Measurements from ENCODE around the gene NUAK1.

The NUAK1 gene

DNA sequence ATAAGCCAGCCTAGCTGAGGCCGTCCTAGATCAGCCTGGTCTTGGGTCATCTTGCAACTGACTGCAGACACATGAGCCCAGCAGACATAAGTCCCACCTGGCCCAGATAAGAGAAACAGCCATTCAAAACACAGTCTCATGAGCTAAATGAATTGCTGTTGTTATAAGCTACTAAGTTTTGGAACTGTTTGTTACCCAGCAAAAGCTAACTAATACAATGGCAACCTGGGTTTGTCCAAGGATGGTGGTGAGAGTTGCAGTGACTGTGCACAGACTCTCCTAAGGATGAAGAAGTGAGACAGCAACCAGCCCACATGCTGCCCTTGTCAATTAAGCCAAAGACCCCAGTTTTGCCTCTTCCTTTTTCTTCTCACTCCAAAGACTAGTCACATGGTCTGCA lies 22.2 kb upstream of the NUAK1 start:
- TF ChIP-seq CTCF (IDR thresholded peaks at IDR 0.05; ENCODE audit: insufficient read depth, low read length) = no peak
- no peak for TF ChIP-seq SPI1 (IDR thresholded peaks at IDR 0.05; ENCODE audit: borderline replicate concordance, low read depth)
- no peak for TF ChIP-seq REST (IDR thresholded peaks at IDR 0.05; ENCODE audit: insufficient replicate concordance, low read depth)
- no peak for DNase-seq (ENCODE audit: low read depth in 1 of 2, low spot score in 1 of 2)
- Histone ChIP-seq H3K27me3 (ENCODE audit: insufficient read depth, poor library complexity, severe bottlenecking) (no peaks in the 10 kb centered on the region), H3K27ac (replicated peaks) (no peak overlapping the region), H3K4me3 (replicated peaks; ENCODE audit: insufficient read depth, low read length) (no peak overlapping the region)

DNA sequence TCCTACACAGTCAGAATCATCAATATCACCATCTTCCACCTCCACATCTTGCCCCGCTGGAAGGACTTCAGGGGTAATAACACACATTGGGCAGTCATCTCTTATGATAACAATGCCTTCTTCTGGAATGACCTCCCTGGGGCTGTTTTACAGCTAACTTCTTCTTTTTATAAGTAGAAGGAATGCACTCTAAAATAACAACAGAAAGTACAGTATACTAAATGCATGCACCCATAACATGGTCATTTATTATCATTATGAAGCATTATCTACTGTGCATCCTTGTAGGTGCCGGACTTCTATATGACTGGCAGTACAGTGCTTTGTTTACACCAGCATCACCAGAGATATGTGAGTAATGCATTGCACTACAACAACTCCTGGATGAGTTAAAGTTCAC lies 19.0 kb upstream of the NUAK1 start:
- DNase-seq (ENCODE audit: low read depth in 1 of 2, low spot score in 1 of 2) = no peak
- TF ChIP-seq REST (IDR thresholded peaks at IDR 0.05; ENCODE audit: insufficient replicate concordance, low read depth) (no peak), CTCF (IDR thresholded peaks at IDR 0.05; ENCODE audit: insufficient read depth, low read length) (no peak), GABPA (IDR thresholded peaks at IDR 0.05; ENCODE audit: low read depth) (no peak), POLR2AphosphoS5 (IDR thresholded peaks at IDR 0.05; ENCODE audit: low read depth) (no peak), SPI1 (IDR thresholded peaks at IDR 0.05; ENCODE audit: borderline replicate concordance, low read depth) (no peak)

DNA sequence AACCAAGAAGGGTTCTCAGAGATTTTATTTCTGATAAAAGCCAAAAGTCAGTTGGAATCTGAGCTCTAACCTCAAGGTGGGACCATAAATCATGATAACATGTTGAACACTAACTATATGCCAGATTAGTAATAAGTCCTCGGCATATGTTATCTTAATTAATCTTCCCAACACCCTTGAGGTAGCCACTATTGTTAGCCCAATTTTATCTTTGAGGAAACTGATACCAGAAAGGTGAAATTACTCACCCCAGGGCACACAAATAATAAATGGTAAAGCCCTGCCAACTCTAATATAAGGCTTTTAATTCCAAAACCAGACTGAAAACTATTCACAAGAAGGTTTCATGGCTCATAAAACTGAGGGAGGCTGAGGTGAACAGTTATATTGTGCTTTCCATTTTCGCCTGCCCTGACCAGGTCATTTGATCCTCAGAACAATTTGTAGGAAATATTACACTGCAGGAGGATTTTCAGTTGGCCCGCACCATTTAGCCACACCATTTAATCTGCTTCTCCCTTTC lies 16.1 kb upstream of the NUAK1 start:
- Histone ChIP-seq H3K4me3 (replicated peaks; ENCODE audit: insufficient read depth, low read length) (no peak overlapping the region), H3K27ac (replicated peaks) (no peak overlapping the region), H3K27me3 (ENCODE audit: insufficient read depth, poor library complexity, severe bottlenecking) (no peaks in the 10 kb centered on the region)
- TF ChIP-seq CTCF (IDR thresholded peaks at IDR 0.05; ENCODE audit: insufficient read depth, low read length) = no peak
- DNase-seq (ENCODE audit: low read depth in 1 of 2, low spot score in 1 of 2) = no peak

More for the DNA sequence above, 19.0 kb upstream of the NUAK1 start:
- H3K4me3 ChIP-seq (replicated peaks; ENCODE audit: insufficient read depth, low read length) = no peak overlapping the region
- H3K27me3 ChIP-seq (ENCODE audit: insufficient read depth, poor library complexity, severe bottlenecking) = no peaks in the 10 kb centered on the region
- H3K27ac ChIP-seq (replicated peaks) = no peak overlapping the region

GRCh38 chr12:106152334-106152733 lies 13.6 kb upstream of the NUAK1 start:
- H3K4me3 ChIP-seq (replicated peaks; ENCODE audit: insufficient read depth, low read length) = no peak overlapping the region
- no peak overlapping the region for H3K27ac ChIP-seq (replicated peaks)
- TF ChIP-seq CTCF (IDR thresholded peaks at IDR 0.05; ENCODE audit: insufficient read depth, low read length) (no peak), SPI1 (IDR thresholded peaks at IDR 0.05; ENCODE audit: borderline replicate concordance, low read depth) (no peak), GABPA (IDR thresholded peaks at IDR 0.05; ENCODE audit: low read depth) (no peak), POLR2AphosphoS5 (IDR thresholded peaks at IDR 0.05; ENCODE audit: low read depth) (no peak), REST (IDR thresholded peaks at IDR 0.05; ENCODE audit: insufficient replicate concordance, low read depth) (no peak)
- peaks cover 4% of the 10 kb centered on the region for H3K27me3 ChIP-seq (ENCODE audit: insufficient read depth, poor library complexity, severe bottlenecking)
- DNase-seq (ENCODE audit: low read depth in 1 of 2, low spot score in 1 of 2) = no peak
